ENCODE measurements around the gene LILRB3.
"Not testable (repeated sequence)": the region's sequence is repeated elsewhere in the genome, so short reads cannot be mapped to it uniquely, and the experiment has no call there.

LILRB3 gene

DNA sequence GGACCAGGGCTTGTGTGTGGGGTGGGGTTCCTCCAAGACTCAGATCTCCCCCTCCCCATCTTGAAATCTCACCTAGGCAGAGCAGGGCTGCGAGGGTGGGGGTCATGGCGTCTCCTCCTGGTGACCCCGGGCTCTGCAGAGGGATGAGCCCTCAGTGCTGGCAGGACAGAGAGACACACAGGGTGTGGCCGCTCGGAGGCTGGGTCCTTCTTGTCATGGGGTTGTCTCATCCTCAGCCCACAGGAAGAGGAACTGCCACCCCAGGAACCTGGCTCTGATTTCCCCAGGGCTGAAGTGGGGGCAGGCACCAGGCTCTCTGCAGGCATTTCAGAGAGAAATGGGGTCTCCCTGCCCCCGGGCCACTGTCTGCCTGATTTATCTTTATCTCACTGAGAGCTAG, 19.8 kb upstream of the LILRB3 start, which contains the start of gene LILRA6:
LILRA6 (minus strand) TSS at position 145 of the 400 bp plus-strand sequence.
- DNase-seq (ENCODE audit: low read depth in 2 of 3, low spot score in 1 of 3): not testable (repeated sequence)

DNA sequence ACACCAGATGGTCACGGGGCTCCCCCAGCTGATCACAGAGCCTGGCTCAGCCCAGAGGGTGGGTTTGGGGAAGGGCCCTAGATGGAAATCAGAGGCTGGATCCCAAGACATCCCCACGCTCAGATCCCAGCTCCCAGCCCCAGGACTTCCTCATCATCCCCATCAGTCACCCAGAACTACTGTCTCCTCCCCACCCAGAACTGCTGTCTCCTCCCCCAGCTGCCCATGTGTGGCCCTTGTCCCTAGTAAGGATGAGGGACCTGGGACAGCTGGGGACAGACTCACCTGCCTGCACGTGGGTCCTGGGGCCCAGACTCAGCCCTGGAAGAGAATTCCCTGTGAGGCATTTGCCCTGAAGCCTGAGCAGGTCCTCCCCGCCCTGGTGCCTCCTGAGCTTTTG, 19.4 kb upstream of the LILRB3 start:
- not testable (repeated sequence) for DNase-seq (ENCODE audit: low read depth in 2 of 3, low spot score in 1 of 3)

DNA sequence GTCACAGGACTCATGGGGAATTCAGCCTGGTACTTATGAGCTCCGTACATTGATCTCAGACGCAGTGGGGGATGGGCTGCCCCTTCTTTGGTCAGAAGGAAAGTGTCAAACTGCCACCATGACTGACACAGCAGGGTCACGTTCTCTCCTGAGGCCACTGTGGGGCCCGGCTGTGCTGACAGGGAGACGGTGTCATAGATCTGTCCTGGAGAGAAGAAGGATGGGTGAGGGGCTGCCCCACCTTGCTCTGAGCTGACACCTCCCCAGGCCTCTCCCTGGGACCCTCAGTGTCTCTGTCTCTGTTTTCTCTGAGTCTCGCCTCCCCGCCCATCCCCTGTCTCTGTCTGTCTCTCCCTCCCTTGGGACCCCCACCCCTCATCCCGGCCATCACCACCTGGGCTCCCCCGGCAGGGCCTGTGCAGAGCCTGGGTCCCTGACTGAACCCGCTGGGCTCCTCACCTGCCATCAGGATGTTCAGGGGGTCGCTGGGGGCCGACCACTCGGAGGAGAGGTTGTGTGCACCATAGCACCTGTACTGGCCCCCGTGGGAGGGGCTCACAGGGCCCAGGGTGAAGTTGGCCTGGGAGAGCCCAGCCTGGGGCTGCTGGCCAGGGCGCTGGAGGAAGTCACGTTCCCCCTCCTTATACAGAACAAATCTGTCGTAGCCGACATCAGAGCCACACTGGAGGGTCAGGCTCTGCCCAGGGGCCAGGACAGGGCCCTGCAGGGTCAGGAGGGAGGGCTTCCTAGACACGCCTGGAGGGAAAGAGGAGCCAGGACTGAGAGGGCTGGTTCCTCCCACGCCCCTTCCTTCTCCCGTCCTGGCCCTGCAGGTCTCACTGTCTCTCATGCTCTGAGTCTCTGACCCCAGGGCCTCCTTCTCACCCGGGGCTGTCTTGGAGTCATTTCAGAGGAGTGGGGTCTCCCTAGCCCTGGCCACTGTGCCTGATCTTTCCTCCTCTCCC, 17.8 kb upstream of the LILRB3 start:
- DNase-seq (ENCODE audit: low read depth in 2 of 3, low spot score in 1 of 3): not testable (repeated sequence)

DNA sequence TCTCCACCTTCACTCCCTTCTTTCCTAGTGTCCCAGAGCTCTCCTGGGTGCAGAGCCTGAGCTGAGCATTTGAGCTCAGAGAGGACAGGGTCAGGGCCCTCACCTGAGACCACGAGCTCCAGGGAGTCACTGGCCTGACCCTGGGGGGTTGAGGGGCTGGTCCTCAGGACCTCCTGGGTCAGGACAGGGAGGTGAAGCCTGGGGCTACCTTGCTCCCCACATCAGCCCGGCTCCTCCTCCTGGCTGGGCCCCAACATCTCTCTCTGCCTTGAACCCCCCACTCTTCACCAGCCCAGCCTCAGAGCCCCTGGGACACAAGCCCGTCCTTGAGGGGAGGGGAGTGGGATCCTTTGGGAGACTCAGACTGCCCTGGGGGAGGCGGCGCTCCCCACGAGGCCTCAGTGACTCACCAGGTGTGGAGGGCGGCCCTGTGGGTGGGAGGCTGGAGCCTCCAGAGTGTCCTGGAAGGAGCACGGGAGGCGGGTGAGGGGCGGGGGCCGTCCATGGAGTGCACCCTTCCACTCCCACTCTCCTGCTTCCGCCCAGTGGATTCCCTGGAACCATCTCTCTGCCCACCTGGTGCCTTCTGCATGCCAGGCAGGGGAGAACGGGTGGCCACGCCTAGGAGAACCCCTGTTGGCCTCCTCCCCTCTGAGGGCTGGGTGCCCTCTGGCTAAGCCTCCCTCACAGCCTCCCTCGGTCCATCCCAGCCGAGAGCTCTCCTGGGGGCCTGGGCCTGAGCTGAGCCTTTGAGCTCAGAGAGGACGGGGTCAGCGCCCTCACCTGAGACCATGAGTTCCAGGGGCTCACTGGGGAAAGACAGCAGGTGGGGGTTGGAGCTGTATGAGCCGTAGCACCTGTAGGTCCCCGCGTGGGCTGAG, 16.9 kb upstream of the LILRB3 start:
- DNase-seq (ENCODE audit: low read depth in 2 of 3, low spot score in 1 of 3): not testable (repeated sequence)

DNA sequence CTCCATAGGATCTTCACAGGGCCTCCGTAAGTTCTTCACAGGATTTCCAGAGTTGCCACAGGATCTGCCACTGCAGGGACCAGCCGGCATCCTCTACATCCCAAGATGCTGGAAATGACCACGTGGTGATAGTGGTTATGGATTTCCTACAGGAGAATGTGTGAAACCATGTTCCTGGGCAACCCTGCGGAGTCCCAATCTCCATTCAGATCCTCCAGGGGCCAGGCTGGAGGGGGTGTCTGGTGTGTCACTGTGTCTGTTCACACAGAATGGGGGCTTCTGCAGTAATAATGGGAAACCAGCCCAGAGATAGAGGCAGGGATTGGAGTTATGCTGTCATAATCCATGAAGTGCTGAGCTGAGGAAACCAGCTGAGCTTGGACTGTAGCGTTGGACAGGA, 11.1 kb upstream of the LILRB3 start:
- no peak for DNase-seq (ENCODE audit: low read depth in 2 of 3, low spot score in 1 of 3)

DNA sequence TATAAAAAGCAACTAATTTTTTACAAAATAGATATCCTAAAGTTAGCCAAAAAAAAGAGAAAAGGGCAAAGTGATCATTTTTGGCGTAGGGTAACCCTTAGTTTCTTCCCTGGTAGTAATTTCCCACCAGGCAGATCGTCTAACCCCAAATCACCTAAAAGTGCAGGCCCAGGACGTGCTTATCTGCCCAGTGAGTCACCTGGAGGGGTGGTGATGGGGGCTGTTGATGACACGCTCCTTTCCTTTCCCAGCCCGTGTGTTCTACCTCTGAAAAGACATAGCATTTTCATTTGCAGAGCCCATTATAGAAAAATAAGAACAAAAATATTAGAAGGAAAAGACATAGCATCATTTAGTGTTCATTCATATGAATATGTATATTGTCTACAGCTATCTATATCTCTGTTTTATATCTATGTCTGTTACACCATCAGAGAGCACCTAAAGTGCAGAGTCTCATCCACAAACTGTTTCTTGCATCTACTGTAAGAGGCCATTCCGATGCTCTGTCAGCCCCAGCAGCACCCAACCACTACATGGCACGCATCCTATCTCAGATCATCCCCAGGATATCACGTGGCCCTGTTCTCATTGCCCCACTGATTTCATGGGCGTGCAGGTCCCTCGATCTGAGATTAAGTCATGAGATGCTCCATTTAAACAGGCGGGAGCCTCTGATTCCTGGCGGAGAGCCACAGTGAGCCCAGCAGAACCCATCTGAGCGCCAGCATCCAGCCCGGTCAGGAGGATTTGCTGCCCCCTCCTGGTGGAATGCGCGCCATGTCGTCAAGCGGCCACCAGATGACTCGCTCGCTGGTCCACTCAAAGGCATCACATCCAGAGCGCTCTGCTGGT, 8.5 kb upstream of the LILRB3 start:
- peak; percentile 69 to 92 (median 90) for DNase-seq (ENCODE audit: low read depth in 2 of 3, low spot score in 1 of 3)

DNA sequence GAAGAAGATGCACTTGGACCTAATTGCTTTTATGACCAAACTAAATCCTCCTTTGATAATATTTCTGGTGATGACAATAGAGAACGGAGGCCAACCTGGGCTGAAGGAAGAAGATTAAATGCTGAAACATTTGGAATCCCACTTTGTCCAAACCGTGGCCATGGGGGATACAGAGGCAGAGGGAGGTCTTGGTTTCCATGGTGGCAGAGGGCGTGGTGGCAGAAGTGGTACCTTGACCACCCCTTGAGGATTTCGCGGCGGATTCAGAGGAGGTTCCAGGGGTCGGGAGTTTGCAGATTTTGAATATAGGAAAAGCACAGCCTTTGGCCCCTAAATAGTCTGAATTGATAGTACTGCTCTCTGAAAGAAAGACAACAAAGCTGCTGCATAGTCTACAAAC, 7.2 kb upstream of the LILRB3 start:
- DNase-seq (ENCODE audit: low read depth in 2 of 3, low spot score in 1 of 3): no peak

DNA sequence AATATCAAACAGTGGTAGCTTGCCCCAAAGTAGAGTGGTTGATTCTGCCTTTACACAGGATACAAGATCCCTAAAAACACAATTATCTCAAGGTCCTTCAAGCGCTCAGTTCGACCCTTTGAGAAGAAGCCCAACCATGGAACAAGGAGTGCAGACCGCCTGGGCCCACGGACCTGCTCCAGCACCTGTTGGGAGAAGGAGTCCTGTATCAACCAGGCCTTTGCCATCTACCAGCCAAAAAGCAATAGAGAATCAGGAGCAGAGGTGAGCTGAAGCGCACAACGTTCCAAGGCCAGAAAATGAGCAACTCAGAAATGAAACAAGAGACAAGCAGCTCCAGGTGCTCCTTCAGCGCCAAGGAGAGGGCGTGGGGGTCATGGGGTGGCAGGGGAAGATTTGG, 6.3 kb upstream of the LILRB3 start:
- no peak for DNase-seq (ENCODE audit: low read depth in 2 of 3, low spot score in 1 of 3)

DNA sequence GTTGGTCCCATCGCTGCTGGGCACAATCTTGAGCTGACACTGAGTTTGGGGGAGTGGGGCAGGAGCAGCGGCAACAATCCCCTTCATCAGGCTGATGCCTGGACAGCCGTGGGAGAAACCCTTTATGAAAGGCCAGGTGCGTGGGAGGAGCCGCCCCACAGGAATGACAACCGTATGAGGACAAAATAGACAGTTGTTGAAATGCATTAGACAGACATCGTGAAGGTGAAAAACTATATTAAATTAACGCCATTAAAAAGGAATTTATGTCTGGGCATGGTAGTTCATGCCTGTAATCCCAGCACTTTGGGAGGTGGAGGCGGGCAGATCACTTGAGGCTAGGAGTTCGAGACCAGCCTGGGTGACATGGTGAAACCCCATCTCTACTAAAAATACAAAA, 1.8 kb upstream of the LILRB3 start:
- not testable (repeated sequence) for DNase-seq (ENCODE audit: low read depth in 2 of 3, low spot score in 1 of 3)

DNA sequence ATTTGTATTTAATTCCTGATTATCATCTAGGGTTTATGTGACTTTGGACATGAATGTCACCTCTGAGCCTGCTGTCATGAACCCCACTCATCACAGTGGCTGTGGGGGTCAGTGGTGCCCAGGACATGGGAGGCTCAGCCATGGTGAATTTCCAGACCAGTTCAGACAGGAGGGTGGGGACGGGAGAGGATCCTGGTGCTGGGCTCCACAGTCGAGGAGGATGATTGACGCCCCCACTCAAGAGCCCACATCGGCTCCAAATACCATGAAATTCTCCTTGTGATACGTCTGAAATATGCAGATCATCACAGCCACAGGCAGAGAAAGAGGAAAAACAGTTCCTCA, 1.1 kb upstream of the LILRB3 start:
- not testable (repeated sequence) for DNase-seq (ENCODE audit: low read depth in 2 of 3, low spot score in 1 of 3)

DNA sequence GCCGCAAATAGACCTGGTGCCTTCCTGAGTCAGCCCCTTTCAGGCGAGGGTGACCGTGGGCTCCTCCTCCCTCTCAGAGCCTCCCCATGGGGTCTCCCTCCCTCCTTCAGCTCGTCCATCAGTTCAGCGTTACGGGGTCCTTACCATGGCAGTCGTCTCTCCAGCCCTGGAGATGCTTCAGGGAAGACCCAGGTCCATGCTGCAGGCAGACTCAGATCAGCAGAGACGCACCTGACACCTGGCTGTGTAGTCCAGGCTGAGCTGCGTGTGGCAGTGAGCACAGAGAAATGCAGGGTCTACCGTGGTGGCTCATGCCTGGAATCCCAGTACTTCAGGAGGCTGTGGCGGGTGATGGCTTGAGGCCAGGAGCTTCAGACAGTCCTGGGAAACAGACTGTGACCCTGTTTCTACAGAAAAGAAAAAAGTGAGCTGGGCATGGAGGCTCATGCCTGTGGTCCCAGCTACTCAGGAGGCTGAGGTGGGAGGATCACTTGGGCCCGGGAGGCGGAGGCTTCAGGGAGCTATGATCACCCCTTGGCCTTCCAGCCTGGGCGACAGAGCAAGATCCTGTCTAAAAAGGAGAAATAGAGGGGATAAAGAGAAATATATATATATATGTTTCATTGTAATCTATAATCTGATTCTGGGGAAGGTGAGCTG, 600 bp upstream of the LILRB3 start:
- DNase-seq (ENCODE audit: low read depth in 2 of 3, low spot score in 1 of 3): not testable (repeated sequence)

DNA sequence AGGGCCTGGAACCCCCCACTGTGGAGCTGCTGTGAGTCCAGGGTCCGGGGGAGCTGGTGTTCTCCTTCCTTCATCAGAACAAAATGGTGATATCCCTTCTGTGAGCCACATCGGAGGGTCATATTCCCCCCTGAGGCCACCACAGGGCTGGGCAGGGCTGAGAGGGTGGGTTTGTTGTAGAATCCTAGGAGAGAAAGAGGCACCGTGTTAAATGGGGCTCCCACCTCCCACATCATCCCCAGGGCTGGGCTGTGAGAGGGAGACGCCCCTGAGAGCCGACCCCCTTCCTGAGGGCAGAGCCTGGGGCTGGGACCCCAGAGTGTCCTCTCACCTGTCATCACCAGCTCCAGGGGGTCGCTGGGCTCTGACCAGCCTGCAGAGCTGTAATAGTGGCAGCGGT, 860 bp downstream of the LILRB3 start:
- DNase-seq (ENCODE audit: low read depth in 2 of 3, low spot score in 1 of 3): not testable (repeated sequence)

DNA sequence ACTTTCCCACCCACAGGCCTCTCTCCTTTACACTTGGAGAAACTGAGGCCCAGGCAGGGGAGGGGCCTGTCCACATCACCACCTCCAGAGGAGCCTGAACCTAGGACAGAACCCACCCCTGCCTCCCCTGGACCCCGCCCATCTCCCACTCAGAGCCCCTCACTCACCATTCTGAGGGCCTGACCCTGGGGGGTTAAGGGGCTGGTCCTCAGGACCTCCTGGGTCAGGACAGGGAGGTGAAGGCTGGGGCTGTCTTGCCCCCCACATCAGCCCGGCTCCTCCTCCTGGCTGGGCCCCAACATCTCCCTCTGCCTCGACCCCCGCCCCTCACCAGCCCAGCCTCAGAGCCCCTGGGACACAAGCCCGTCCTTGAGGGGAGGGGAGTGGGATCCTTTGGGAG, 3.1 kb downstream of the LILRB3 start:
- not testable (repeated sequence) for DNase-seq (ENCODE audit: low read depth in 2 of 3, low spot score in 1 of 3)

DNA sequence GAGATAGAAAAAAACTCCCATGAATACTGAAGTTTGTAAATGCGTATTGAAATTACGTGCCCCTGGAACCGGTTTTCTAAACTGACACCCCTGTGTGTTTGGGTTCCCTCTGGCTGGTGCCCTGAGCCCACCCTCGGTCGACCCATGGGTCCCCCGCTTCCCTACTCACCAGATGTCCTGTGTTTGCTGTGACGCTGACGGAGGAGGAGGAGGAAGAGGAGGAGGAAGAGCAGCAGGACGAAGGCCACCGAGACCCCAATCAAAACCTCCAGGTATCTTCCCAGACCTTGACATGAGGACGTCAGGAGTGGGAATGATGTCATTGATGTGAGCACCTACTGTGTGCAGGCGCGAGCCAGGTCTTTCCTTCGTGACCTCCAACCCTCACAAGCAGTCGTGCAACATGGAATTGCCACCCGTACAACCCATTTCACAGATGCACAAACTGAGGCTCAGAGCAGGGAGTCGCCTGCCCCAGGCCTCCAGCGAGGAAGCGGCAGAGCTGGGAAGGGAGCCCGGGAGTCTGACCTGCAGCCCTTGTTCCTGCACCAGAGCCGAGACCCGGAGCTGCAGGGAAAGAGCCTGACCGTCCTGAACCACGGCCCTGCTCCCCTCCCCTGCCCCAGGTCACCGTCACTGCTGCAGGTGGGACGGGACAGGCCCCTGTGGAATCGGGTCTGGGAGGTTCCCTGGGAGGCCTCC, 3.7 kb downstream of the LILRB3 start:
- no peak for DNase-seq (ENCODE audit: low read depth in 2 of 3, low spot score in 1 of 3)

DNA sequence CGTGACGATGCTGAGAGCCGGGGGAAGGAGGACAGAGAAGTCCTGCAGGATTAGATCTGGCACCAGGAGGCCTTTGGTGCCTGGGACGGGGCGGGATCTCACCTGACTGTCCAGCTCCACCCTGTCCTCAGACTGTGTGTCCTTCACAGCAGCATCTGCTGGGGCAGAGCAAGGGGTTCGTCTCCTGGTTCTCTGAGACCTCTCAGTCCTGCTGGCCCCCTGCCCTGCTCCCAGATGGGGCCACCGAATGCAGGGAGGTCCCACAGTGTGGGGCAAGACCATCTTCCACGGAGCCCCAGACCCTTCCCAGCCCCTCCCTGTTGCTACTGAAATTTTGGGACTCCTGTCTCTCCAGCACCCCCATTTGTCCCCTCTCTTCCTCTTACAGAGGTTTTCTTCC, 4.5 kb downstream of the LILRB3 start:
- no peak for DNase-seq (ENCODE audit: low read depth in 2 of 3, low spot score in 1 of 3)

DNA sequence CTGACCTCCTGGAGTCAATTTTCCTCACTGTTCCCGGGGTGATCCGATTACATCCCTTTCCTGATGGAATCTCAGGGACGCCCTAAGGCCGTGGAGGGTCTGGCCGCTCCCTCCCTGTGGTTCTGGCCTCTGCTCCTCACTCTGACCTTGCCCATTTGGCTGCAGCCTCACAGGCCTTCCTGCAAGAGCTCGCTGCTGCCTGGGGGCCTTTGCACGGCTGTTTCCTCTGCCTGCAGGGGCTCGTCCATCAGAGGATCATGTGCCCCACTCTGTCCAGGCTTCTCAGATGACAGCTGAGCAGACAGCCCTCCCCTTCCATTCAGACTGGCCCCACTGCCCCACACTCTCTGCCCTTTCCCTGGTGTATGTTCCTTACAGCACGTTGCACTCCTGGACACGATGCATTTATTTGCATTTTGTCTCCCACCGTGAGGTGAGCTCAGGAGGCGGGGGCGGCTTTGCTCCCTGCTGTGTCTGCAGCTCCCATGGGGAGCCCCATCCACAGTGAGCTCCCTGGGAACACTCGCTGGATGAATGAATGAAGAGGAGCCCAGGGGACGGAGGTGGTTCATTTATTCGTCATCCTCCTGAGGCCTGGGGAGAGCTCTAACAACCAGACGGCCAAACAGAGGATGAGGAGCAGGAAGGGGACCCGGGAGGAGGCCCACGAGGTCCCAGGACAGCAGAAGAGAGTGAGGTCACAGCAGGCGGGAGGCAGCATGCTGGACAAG, 5.1 kb downstream of the LILRB3 start:
- DNase-seq (ENCODE audit: low read depth in 2 of 3, low spot score in 1 of 3): not testable (repeated sequence)

DNA sequence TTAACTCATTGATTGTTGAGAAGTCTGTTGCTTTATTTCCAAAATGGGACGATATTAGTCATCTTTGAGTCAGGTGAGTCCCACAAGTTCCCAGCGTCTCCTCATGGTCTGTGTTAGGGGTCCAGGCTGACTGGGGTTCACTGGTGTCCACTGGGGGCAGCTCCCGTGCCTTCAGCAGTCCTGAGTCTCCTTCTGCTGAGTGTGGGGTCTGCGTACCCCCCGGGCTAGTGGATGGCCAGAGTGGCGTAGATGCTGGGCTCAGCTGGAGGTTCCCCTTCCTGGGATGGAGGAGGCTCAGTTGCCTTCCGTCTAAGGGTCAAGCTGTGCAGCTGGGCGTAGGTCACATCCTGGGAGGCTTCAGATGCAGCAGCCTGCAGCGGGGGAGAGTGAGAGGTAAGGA, 5.9 kb downstream of the LILRB3 start:
- no peak for DNase-seq (ENCODE audit: low read depth in 2 of 3, low spot score in 1 of 3)

DNA sequence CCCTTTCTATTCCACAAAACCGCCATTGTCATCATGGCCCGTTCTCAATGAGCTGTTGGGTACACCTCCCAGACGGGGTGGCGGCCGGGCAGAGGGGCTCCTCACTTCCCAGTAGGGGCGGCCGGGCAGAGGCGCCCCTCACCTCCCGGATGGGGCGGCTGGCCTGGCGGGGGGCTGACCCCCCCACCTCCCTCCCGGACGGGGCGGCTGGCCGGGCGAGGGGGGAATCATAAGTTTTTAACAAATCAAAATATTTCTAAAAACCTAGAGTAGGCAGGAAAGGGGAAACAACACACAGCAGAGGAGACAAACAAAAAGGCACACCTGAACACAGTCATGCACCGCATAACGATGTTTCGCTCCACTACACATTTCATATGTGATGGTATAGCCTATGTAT, 8.1 kb downstream of the LILRB3 start:
- DNase-seq (ENCODE audit: low read depth in 2 of 3, low spot score in 1 of 3): not testable (repeated sequence)

DNA sequence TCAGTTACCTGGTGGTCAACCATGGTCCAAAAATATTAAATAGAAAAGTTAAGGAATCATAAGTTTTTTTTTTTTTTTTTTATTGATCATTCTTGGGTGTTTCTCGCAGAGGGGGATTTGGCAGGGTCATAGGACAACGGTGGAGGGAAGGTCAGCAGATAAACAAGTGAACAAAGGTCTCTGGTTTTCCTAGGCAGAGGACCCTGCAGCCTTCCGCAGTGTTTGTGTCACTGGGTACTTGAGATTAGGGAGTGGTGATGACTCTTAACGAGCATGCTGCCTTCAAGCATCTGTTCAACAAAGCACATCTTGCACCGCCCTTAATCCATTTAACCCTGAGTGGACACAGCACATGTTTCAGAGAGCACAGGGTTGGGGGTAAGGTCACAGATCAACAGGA, 8.6 kb downstream of the LILRB3 start:
- DNase-seq (ENCODE audit: low read depth in 2 of 3, low spot score in 1 of 3): not testable (repeated sequence)

Measured in stimulated activated CD4-positive, alpha-beta T cell treated with anti-CD3 and anti-CD28 coated beads, Interleukin-12 subunit alpha, Interleukin-12 subunit beta, amount 100 ng/mL, for 48 hours (primary cell).